Suprapubic skin (tissue), 4 donors: ENCODE results near the gene YLPM1. TPM values are rescaled to one million over a fixed set of nuclear protein-coding genes. Genes with fewer than 3 reads are reported as not detected.
A peak's percentile ranks its signal among the peaks of the same experiment; 100 is the strongest.

ENCODE experiments used
- DNase-seq, 2 donors: peaks; one replicate each; pipeline ENCODE4 v3.0.0-alpha.2; 2019; ENCODE audit warnings: low spot score in 2 of 2
- H3K27ac ChIP-seq: fragments of 200-600 bp; sonication (generic); one replicate; pipeline ENCODE4 v1.5.1; 2019
- H3K27me3 ChIP-seq: fragments of 200-600 bp; sonication (generic); one replicate; pipeline ENCODE4 v1.5.1; 2019
- H3K36me3 ChIP-seq: fragments of 200-600 bp; sonication (generic); one replicate; pipeline ENCODE4 v1.5.1; 2019
- H3K4me1 ChIP-seq: fragments of 200-600 bp; sonication (generic); one replicate; pipeline ENCODE4 v1.5.1; 2019
- H3K4me3 ChIP-seq: fragments of 200-600 bp; sonication (generic); one replicate; pipeline ENCODE4 v1.5.1; 2019; ENCODE audit warnings: mild to moderate bottlenecking
- H3K9me3 ChIP-seq: fragments of 200-600 bp; sonication (generic); one replicate; pipeline ENCODE4 v1.5.1; 2019
- EP300 ChIP-seq: sonication (generic); formaldehyde crosslinking; IDR thresholded peaks from one replicate; pipeline ENCODE4 v1.6.1; 2017; ENCODE audit warnings: antibody characterized with exemption
- POLR2A ChIP-seq, 2 donors: fragments of 450-650 bp; IDR thresholded peaks; one replicate each; pipeline ENCODE4 v1.6.1; 2017; ENCODE audit warnings: antibody characterized with exemption in 2 of 2, mild to moderate bottlenecking in 2 of 2, moderate library complexity in 2 of 2
- POLR2AphosphoS5 ChIP-seq, 3 donors: sonication (generic); formaldehyde crosslinking; IDR thresholded peaks; one replicate each; pipeline ENCODE4 v1.6.1; 2017; ENCODE audit warnings: antibody characterized with exemption in 3 of 3
- WGBS: methylation state at CpG from one replicate; pipeline ENCODE4 v1.1.5; 2018; 5-methylcytosine and 5-hydroxymethylcytosine counted together
- total RNA-seq, 4 donors: library from RNA; depleted of rRNA; stranded (reverse); fragments of >200 nt; gene quantifications; one replicate each; pipeline ENCODE4 v1.1.0, GENCODE V29; 2016
- TF ChIP-seq, protein P1 (sequence below), 2 donors: fragments of 200-600 bp in 1 of 2; fragments of 450-650 bp in 1 of 2; sonication (generic) in 1 of 2; IDR thresholded peaks; one replicate each; pipeline ENCODE4 v1.5.1; 2016 to 2019; ENCODE audit warnings: antibody characterized with exemption in 2 of 2, mild to moderate bottlenecking in 1 of 2, moderate library complexity in 1 of 2

YLPM1 gene
- total RNA-seq, result 100 to 1,000 TPM in 1 of 4 donors, 10 to 100 TPM in 3; 42.9 to 118 (median 58.2) TPM

DNA sequence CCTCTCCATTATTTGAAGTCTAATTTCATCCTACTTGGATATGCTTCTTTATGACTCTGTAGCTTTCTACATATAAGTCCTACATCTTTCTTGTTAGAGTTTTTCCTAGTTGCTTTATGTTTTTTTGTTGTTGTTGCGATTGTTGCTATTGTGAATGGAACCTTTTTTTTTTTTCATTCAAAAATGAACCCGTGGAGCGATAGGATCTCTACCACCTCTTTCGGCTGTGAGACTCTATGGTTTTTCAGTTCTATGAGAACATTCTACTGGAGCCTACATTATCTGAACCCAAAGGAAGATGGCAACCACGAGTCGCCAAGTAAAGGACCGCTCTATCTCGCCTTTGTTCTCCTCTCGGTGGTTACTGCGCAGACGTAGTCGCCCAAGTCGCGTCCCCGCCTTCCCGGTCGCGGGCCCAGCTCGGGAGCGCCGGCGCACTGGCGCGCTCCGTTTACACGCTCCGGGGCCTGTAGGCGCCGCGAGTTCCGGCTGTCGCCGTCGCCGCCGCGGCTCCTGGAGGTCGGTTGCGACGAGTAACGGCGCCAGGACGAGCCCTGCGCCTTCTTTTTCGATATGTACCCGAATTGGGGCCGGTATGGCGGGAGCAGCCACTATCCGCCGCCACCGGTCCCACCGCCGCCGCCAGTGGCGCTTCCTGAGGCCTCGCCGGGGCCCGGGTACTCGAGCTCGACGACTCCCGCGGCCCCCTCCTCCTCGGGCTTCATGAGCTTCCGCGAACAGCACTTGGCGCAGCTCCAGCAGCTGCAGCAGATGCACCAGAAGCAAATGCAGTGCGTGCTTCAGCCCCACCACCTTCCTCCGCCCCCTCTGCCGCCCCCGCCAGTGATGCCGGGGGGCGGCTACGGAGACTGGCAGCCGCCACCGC, at the start of gene YLPM1:
Gene YLPM1 (plus strand): TSS at position 400 of the 886 bp plus-strand sequence. CDS start 174 bp downstream, at position 574.
- Histone ChIP-seq H3K27ac (peak within 1 kb of the TSS; percentile 97), H3K36me3 (no peaks in the 10 kb centered on the region), H3K4me3 (peak within 1 kb of the TSS; percentile 94), H3K27me3 (no peaks in the 10 kb centered on the region), H3K4me1 (peaks cover 51% of the 10 kb centered on the region), H3K9me3 (no peaks in the 10 kb centered on the region)
- under 1% methylated on average over 60 of the region's 76 CpGs for WGBS
- TF ChIP-seq, protein P1, sequence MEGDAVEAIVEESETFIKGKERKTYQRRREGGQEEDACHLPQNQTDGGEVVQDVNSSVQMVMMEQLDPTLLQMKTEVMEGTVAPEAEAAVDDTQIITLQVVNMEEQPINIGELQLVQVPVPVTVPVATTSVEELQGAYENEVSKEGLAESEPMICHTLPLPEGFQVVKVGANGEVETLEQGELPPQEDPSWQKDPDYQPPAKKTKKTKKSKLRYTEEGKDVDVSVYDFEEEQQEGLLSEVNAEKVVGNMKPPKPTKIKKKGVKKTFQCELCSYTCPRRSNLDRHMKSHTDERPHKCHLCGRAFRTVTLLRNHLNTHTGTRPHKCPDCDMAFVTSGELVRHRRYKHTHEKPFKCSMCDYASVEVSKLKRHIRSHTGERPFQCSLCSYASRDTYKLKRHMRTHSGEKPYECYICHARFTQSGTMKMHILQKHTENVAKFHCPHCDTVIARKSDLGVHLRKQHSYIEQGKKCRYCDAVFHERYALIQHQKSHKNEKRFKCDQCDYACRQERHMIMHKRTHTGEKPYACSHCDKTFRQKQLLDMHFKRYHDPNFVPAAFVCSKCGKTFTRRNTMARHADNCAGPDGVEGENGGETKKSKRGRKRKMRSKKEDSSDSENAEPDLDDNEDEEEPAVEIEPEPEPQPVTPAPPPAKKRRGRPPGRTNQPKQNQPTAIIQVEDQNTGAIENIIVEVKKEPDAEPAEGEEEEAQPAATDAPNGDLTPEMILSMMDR (IDR thresholded peaks at IDR 0.05), result peak in 1 of 2 donors; percentile 34
- TF ChIP-seq POLR2A (IDR thresholded peaks at IDR 0.05), result peak; percentile 58 to 89
- peak; percentile 63 to 92 (median 83) for TF ChIP-seq POLR2AphosphoS5 (IDR thresholded peaks at IDR 0.05)
- no peak for TF ChIP-seq EP300
- DNase-seq, result peak; percentile 93 to 94

- Histone ChIP-seq H3K9me3 (no peaks in the 10 kb centered on the region), H3K4me3 (peak overlapping the region; percentile 80), H3K27me3 (no peaks in the 10 kb centered on the region), H3K36me3 (peaks cover 11% of the 10 kb centered on the region), H3K4me1 (peaks cover 31% of the 10 kb centered on the region), H3K27ac (peak overlapping the region; percentile 78)
- 12% methylated on average over 6 of the region's 6 CpGs for WGBS
- DNase-seq, result no peak
- TF ChIP-seq EP300, result no peak
- TF ChIP-seq POLR2AphosphoS5 (IDR thresholded peaks at IDR 0.05), result no peak
Observed at GRCh38 chr14:74713395-74713735, 49.8 kb upstream of the YLPM1 start.

DNA sequence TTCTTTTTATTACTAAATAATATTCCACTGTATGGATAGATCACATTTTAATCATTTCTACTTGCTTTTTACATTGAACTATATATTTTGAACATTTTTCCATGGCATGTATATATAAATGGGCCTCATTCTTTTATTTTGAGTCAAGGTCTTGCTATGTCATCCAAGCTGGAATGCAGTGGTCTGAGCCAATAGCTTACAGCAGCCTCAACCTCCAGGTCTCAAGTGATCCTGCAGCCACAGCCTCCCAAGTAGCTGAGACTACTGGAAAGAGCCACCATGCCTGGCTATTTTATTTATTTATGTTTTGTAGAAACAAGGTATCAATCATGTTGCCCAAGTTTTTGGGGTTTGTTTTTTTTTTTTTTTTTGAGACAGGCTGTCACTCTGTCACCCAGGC, 42.6 kb upstream of the YLPM1 start:
- Histone ChIP-seq H3K27me3 (no peaks in the 10 kb centered on the region), H3K9me3 (no peaks in the 10 kb centered on the region), H3K27ac (no peak overlapping the region), H3K4me1 (no peaks in the 10 kb centered on the region), H3K4me3 (no peak overlapping the region), H3K36me3 (peaks cover 61% of the 10 kb centered on the region)
- no peak for DNase-seq
- TF ChIP-seq, protein P1 (IDR thresholded peaks at IDR 0.05), result no peak
- no peak for TF ChIP-seq POLR2AphosphoS5 (IDR thresholded peaks at IDR 0.05)
- no peak for TF ChIP-seq POLR2A (IDR thresholded peaks at IDR 0.05)
- no peak for TF ChIP-seq EP300

GRCh38 chr14:74723134-74723533, 40.0 kb upstream of the YLPM1 start:
- H3K27ac ChIP-seq, result no peak overlapping the region
- peaks cover 58% of the 10 kb centered on the region for H3K36me3 ChIP-seq
- 96% methylated on average over 3 of the region's 3 CpGs for WGBS
- no peaks in the 10 kb centered on the region for H3K27me3 ChIP-seq
- no peaks in the 10 kb centered on the region for H3K9me3 ChIP-seq
- H3K4me3 ChIP-seq, result no peak overlapping the region
- H3K4me1 ChIP-seq, result no peaks in the 10 kb centered on the region
- TF ChIP-seq POLR2AphosphoS5 (IDR thresholded peaks at IDR 0.05) (no peak), EP300 (no peak), POLR2A (IDR thresholded peaks at IDR 0.05) (no peak)
- TF ChIP-seq, protein P1 (IDR thresholded peaks at IDR 0.05), result no peak
- DNase-seq, result no peak

GRCh38 chr14:74732387-74732786, 30.7 kb upstream of the YLPM1 start:
- H3K27me3 ChIP-seq, result no peaks in the 10 kb centered on the region
- WGBS, result 86% methylated on average over 2 of the region's 2 CpGs
- H3K36me3 ChIP-seq, result peaks cover 53% of the 10 kb centered on the region
- no peak overlapping the region for H3K4me3 ChIP-seq
- no peak for TF ChIP-seq POLR2A (IDR thresholded peaks at IDR 0.05)
- TF ChIP-seq EP300, result no peak
- TF ChIP-seq, protein P1 (IDR thresholded peaks at IDR 0.05), result no peak
- TF ChIP-seq POLR2AphosphoS5 (IDR thresholded peaks at IDR 0.05), result no peak
- no peaks in the 10 kb centered on the region for H3K4me1 ChIP-seq
- H3K9me3 ChIP-seq, result no peaks in the 10 kb centered on the region
- no peak overlapping the region for H3K27ac ChIP-seq
- DNase-seq, result no peak
